ENCODE data around the gene SUMF1. TPM values are rescaled to one million over a fixed set of nuclear protein-coding genes. Genes with fewer than 3 reads are reported as not detected.

Gene SUMF1
- total and polyA plus RNA-seq, 2 of the 13 experiments (the other 11 are each of a cell fraction or from before 2014, with no cell fraction given), result 18.5 to 28.9 TPM

DNA sequence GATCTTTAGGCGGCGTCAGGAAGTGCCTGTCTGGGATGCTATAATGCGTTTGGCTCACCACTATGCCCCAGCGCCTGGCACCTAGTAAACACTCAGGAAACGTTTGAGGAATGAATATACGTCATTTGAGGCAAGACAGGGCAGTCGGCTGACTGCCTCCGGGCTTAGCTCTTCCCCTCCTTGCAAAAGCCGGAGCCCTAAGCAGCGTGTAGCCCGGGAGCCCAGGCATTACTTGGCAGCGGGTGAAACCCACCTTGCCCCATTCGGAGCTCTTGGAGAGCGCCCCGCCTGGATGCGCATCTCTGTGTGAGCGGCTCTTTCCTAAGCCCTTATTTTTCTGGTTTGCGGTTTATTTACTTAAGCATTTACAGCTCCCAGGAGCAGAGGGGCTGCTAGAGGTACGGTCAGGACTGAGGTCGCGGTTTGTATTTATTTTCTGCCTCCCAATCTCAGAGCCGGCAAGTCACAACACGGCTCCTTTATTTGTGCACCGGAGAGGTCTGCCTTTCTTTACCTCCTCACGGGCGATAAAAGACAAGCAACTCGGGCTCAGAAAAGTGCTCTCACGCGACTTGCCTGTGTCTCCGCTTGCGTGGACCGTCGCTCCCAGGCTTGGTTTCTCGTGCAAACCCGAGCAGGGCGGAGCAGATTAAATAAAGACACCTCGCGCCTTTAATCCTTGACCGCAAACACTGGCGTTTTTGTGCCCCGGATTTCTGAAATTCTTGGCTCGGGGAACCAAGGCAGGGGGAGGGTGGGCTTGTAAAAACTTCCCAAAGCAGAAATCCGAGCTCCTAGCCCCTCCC lies 25.3 kb upstream of the SUMF1 start:
- in situ Hi-C loops (cut with HindIII; ENCODE audit: extremely low pct_ligation_motif_present, low pct_unique_long_range_greater_than_20kb), result no loop called here
- H3K36me3 ChIP-seq (replicated peaks in 1 of 2; ENCODE audit: control insufficient read depth in 1 of 2, insufficient read depth in 2 of 2, low read length in 2 of 2), result no peaks in the 10 kb centered on the region
- intact Hi-C loops (cut with micrococcal nuclease; ENCODE audit: unreplicated experiment), result loop anchor here (1.0 to 10.0 kb wide), 5 partner anchors 14 to 142 kb away; partner anchors contain the start of gene SUMF1
- peak overlapping the region; percentile 87 to 93 (median 92) for H3K4me3 ChIP-seq (replicated peaks in 1 of 3; ENCODE audit: insufficient read depth in 1 of 3, low read depth in 2 of 3, low read length in 3 of 3)
- peak overlapping the region; percentile 57 for H2AFZ ChIP-seq (ENCODE audit: low read length)
- H4K20me1 ChIP-seq (ENCODE audit: insufficient read depth, low read length), result no peaks in the 10 kb centered on the region
- H3K4me1 ChIP-seq (ENCODE audit: insufficient read depth, low read length), result peaks cover 49% of the 10 kb centered on the region
- ChIA-PET CTCF (ENCODE audit: low intra/inter-chr PET ratio, low total read pairs) (no interaction called here), POLR2A (interaction anchor here (0.6 to 3.3 kb wide), 24 partner anchors 10 to 540 kb away, joined by 3 to 120 read pairs (median 4); partner anchors contain the start of gene SUMF1)
- BruUV-seq (replicated peaks), result TSS peak; percentile 79
- H3K9ac ChIP-seq (ENCODE audit: insufficient read depth, low read depth, low read length), result peak overlapping the region; percentile 77
- peak overlapping the region; percentile 80 for H3K27ac ChIP-seq (ENCODE audit: extremely low read length, insufficient read depth, low read length)
- H3K9me3 ChIP-seq (ENCODE audit: low read length), result no peaks in the 10 kb centered on the region
- peak; percentile 50 for DNase-seq (ENCODE audit: low spot score)
- no peak for FAIRE-seq
- ATAC-seq, result peak; percentile 62
- peaks cover 4% of the 10 kb centered on the region for H3K79me2 ChIP-seq (ENCODE audit: insufficient read depth, low read length)
- WGBS (ENCODE audit: low lambda C conversion rate), result 2% methylated on average over 36 of the region's 43 CpGs
- H3K4me2 ChIP-seq (ENCODE audit: low read depth, low read length), result peak overlapping the region; percentile 89
- H3K27me3 ChIP-seq (ENCODE audit: control insufficient read depth in 1 of 2, insufficient read depth in 2 of 2, low read length in 2 of 2), result no peaks in the 10 kb centered on the region; a peak in 1 of 5 replicates
- TF ChIP-seq ATF7 (IDR thresholded peaks at IDR 0.05) (no peak), ATF7 (CRISPR knock-in tag; IDR thresholded peaks at IDR 0.05) (no peak), NRL (CRISPR knock-in tag; IDR thresholded peaks at IDR 0.05; ENCODE audit: borderline replicate concordance) (0 out of 2 replicates have a peak, but pooled peaks have one; percentile 1), ZNF224 (CRISPR knock-in tag; IDR thresholded peaks at IDR 0.05) (0 out of 2 replicates have a peak, but pooled peaks have one; percentile 15), STAG1 (CRISPR knock-in tag; IDR thresholded peaks at IDR 0.05) (peak; percentile 27), MTF2 (CRISPR knock-in tag; IDR thresholded peaks at IDR 0.05; ENCODE audit: borderline replicate concordance) (0 out of 2 replicates have a peak, but pooled peaks have one; percentile 45), KLF6 (CRISPR knock-in tag; IDR thresholded peaks at IDR 0.05) (0 out of 2 replicates have a peak, but pooled peaks have one; percentile 28), KLF13 (CRISPR knock-in tag; IDR thresholded peaks at IDR 0.05) (0 out of 2 replicates have a peak, but pooled peaks have one; percentile 66), SP5 (CRISPR knock-in tag; IDR thresholded peaks at IDR 0.05; ENCODE audit: borderline replicate concordance, low read depth) (peak; percentile 31; the same call in 1 of the 2 replicates), MYNN (CRISPR knock-in tag; IDR thresholded peaks at IDR 0.05; ENCODE audit: low read depth) (no peak), MIER2 (CRISPR knock-in tag; IDR thresholded peaks at IDR 0.05) (0 out of 2 replicates have a peak, but pooled peaks have one; percentile 6), CBFB (CRISPR knock-in tag; IDR thresholded peaks at IDR 0.05) (peak; percentile 31; the same call in 1 of the 2 replicates), HHEX (CRISPR knock-in tag; IDR thresholded peaks at IDR 0.05) (no peak), TCF7 (IDR thresholded peaks at IDR 0.05; ENCODE audit: low read depth) (0 out of 2 replicates have a peak, but pooled peaks have one; percentile 17), ZSCAN29 (CRISPR knock-in tag; conservative IDR thresholded peaks at IDR 0.05) (no peak)
- TF ChIP-seq, protein P1, sequence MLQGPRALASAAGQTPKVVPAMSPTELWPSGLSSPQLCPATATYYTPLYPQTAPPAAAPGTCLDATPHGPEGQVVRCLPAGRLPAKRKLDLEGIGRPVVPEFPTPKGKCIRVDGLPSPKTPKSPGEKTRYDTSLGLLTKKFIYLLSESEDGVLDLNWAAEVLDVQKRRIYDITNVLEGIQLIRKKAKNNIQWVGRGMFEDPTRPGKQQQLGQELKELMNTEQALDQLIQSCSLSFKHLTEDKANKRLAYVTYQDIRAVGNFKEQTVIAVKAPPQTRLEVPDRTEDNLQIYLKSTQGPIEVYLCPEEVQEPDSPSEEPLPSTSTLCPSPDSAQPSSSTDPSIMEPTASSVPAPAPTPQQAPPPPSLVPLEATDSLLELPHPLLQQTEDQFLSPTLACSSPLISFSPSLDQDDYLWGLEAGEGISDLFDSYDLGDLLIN (CRISPR knock-in tag; IDR thresholded peaks at IDR 0.05; ENCODE audit: borderline replicate concordance), result 0 out of 2 replicates have a peak, but pooled peaks have one; percentile 41
- TF ChIP-seq, protein P2, sequence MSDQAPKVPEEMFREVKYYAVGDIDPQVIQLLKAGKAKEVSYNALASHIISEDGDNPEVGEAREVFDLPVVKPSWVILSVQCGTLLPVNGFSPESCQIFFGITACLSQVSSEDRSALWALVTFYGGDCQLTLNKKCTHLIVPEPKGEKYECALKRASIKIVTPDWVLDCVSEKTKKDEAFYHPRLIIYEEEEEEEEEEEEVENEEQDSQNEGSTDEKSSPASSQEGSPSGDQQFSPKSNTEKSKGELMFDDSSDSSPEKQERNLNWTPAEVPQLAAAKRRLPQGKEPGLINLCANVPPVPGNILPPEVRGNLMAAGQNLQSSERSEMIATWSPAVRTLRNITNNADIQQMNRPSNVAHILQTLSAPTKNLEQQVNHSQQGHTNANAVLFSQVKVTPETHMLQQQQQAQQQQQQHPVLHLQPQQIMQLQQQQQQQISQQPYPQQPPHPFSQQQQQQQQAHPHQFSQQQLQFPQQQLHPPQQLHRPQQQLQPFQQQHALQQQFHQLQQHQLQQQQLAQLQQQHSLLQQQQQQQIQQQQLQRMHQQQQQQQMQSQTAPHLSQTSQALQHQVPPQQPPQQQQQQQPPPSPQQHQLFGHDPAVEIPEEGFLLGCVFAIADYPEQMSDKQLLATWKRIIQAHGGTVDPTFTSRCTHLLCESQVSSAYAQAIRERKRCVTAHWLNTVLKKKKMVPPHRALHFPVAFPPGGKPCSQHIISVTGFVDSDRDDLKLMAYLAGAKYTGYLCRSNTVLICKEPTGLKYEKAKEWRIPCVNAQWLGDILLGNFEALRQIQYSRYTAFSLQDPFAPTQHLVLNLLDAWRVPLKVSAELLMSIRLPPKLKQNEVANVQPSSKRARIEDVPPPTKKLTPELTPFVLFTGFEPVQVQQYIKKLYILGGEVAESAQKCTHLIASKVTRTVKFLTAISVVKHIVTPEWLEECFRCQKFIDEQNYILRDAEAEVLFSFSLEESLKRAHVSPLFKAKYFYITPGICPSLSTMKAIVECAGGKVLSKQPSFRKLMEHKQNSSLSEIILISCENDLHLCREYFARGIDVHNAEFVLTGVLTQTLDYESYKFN (CRISPR knock-in tag; conservative IDR thresholded peaks at IDR 0.05), result no peak
- TF ChIP-seq, protein P3, sequence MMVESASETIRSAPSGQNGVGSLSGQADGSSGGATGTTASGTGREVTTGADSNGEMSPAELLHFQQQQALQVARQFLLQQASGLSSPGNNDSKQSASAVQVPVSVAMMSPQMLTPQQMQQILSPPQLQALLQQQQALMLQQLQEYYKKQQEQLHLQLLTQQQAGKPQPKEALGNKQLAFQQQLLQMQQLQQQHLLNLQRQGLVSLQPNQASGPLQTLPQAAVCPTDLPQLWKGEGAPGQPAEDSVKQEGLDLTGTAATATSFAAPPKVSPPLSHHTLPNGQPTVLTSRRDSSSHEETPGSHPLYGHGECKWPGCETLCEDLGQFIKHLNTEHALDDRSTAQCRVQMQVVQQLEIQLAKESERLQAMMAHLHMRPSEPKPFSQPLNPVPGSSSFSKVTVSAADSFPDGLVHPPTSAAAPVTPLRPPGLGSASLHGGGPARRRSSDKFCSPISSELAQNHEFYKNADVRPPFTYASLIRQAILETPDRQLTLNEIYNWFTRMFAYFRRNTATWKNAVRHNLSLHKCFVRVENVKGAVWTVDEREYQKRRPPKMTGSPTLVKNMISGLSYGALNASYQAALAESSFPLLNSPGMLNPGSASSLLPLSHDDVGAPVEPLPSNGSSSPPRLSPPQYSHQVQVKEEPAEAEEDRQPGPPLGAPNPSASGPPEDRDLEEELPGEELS (CRISPR knock-in tag; IDR thresholded peaks at IDR 0.05), result peak; percentile 57
